Activated CD4-positive, alpha-beta T cell treated with anti-CD3 and anti-CD28 coated beads, Interleukin-2, amount 50 U/mL, for 48 hours (primary cell): ENCODE measurements around the gene PLET1.
"Not testable (repeated sequence)": the region's sequence is repeated elsewhere in the genome, so short reads cannot be mapped to it uniquely, and the experiment has no call there.

Experiments
- DNase-seq, 2 experiments: peaks; one replicate each; pipeline ENCODE4 v3.0.0-alpha.2; 2020

PLET1 gene

GRCh38 chr11:112200252-112200651, 60.4 kb downstream of the PLET1 start:
- no peak for DNase-seq

- not testable (repeated sequence) for DNase-seq
Measured at GRCh38 chr11:112199101-112199500, 61.6 kb downstream of the PLET1 start.
